Measurements from ENCODE around the gene ERCC2.

The ERCC2 gene

GRCh38 chr19:45406226-45407090, 36.1 kb upstream of the ERCC2 start, which contains the start of gene POLR1G:
TSS of gene POLR1G (plus strand) at chr19:45406644. CDS start at chr19:45406697, 53 bp downstream.
- H3K4me3 ChIP-seq (ENCODE audit: control insufficient read depth, low read depth, low read length) = peak within 1 kb of the TSS; percentile 94
- TF ChIP-seq CTCF (conservative IDR thresholded peaks at IDR 0.05; ENCODE audit: control insufficient read depth, insufficient read depth, low read depth, low read length) = no peak
- DNase-seq (ENCODE audit: low read depth) = peak; percentile 78

- no peak for TF ChIP-seq CTCF (conservative IDR thresholded peaks at IDR 0.05; ENCODE audit: control insufficient read depth, insufficient read depth, low read depth, low read length)
- peak; percentile 90 for DNase-seq (ENCODE audit: low read depth)
- peak overlapping the region; percentile 94 for H3K4me3 ChIP-seq (ENCODE audit: control insufficient read depth, low read depth, low read length)
Measured at GRCh38 chr19:45405435-45406225, 35.3 kb upstream of the ERCC2 start.

DNA sequence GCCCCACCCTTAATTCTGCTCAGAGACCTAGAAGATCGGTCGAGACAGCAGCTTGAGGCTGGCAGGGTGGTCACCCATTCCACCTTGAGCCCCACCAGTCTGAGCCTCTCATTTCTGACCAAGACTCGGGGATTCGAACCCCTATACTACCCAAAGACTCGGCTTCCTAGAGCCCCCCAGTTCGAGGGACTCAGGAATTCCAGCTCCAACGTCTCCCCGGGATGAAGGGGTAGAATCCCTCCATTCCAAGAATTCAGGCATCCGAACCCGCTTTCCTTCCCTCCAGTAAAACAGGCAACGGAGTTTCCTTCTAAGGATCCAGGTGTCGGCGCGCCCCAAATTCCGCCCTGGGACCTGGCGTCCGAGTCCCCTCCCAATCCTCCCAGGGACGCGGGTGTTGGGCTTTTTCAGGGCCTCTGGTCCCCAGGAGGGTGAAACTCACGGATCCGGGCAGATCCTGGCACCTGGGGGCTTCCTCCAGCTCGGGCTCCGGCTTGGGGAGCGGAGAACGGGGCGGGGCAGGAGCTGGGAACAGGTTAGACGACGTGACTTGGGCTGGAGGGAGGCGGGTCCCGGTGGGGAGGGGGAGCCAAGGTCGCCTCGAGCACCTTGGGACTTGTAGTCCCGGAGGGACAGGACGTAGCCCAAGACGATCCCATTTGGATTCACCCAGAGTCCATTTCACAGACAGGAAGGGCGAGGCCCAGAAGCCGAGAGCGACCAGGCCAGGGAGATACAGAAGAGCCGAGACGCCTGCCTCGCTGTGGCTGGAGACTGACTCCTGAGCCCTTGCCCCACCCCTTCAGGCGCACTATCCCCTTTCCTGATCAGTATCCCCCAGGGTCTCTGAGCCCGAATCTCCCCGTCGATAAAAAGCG, 34.4 kb upstream of the ERCC2 start, which contains the start of gene PPP1R13L:
Gene PPP1R13L, minus strand, starts transcription at position 513 of the 878 bp plus-strand sequence. CDS start 6,751 bp downstream, outside the sequence.
- no peak for TF ChIP-seq CTCF (conservative IDR thresholded peaks at IDR 0.05; ENCODE audit: control insufficient read depth, insufficient read depth, low read depth, low read length)
- peak within 1 kb of the TSS; percentile 94 for H3K4me3 ChIP-seq (ENCODE audit: control insufficient read depth, low read depth, low read length)
- peak; percentile 66 for DNase-seq (ENCODE audit: low read depth)

DNA sequence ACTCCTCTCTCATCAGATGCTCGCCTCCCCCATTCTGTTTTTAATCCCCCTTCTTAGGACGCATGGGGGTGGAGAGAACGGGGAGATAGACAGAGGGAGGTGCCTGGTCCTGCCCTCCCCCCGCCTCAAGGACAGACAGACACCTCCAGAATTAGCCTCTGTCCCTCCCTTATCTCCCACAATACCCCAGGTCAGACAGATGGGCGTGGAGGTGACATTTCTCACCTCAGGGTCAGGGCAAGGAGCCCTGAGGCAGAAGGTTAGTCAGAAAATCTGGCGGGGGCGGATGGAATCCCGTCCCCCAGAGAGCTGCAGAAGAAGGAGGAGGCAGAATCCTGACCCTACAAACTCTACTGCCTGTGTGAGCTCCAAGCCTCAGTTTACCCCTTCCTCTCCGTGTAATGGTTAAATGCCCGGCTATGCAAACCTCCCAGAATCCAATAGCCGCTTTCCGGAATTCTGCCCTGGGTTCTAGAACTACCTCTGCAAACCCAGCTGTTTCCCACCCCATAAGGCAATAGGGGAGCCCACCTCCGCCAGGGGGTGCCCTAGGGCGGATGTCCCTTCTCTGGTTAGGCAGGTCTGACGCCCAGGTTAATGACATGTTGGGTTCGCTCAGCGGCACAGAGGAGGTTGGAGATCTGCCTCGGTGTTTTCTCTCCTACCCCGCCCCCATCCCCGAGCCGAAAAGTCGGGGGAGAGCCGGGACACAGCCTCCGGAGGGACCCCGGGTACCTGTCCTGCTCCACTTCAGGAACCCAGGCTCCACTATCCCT, 33.6 kb upstream of the ERCC2 start:
- H3K4me3 ChIP-seq (ENCODE audit: control insufficient read depth, low read depth, low read length) = peak overlapping the region; percentile 94
- no peak for DNase-seq (ENCODE audit: low read depth)
- peak; percentile 48 for TF ChIP-seq CTCF (conservative IDR thresholded peaks at IDR 0.05; ENCODE audit: control insufficient read depth, insufficient read depth, low read depth, low read length)

GRCh38 chr19:45403272-45403671, 32.9 kb upstream of the ERCC2 start:
- H3K4me3 ChIP-seq (ENCODE audit: control insufficient read depth, low read depth, low read length) = no peak overlapping the region
- no peak for TF ChIP-seq CTCF (conservative IDR thresholded peaks at IDR 0.05; ENCODE audit: control insufficient read depth, insufficient read depth, low read depth, low read length)
- DNase-seq (ENCODE audit: low read depth) = no peak
